NCI-H526 treated with DMSO at 0.1 percent for 48 hours (cell line): ENCODE data around the gene YJU2.

Source experiments
- DNase-seq: peaks from one replicate; lab custom pipeline; 2025; lab: John Stamatoyannopoulos, UW

YJU2 gene

DNA sequence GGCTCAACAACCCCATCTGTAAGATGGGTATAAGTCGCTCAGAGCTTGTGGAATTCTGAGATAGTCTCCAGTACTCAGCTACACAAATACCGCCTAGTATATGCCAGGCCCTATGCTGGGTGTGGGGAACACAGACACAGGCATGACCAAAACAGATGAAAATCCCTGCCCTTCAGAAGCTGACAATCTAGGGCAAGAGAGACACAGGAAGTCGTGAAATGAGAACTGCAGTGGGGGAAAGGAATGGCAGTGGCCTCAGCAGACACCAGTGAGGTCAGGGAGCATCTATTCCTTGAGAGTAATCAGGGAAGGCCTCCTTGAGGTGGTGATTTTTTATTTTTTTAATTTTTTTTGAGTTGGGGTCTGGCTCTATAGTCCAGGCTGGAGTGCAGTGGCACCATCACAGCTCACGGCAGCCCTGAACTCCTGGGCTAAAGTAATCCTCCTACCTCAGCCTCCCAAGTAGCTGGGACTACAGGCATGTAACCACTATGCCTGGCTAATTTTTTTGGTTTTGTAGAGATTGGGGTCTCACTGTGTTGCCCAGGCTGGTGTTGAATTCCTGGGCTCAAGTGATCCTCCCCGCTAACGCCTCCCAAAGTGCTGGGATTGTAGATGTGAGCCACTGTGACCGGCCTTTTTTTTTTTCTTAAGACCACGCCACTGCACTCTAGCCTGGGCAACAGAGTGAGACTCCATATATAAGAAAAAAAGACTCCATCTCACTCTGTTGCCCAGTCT, 52.1 kb downstream of the YJU2 start:
- DNase-seq = no peak

DNA sequence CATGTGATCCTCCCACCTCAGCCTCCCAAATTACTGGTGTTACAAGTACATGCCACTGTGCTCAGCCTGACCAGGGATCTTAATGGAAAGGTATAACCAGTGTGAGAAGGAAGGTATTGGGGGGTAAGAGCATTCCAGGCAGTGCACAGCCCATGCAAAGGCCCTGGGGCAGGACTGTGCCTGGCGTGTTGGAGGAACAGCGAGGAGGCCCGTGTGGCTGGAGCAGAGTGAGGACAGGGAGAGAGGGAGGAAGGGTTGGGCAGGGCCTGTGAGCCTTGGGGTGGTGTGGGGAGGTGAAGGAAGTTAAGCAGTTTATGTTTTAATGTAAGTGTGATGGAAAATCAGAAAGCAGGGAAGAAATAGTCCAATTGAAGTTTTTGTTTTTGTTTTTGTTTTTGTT, 53.7 kb downstream of the YJU2 start:
- no peak for DNase-seq

DNA sequence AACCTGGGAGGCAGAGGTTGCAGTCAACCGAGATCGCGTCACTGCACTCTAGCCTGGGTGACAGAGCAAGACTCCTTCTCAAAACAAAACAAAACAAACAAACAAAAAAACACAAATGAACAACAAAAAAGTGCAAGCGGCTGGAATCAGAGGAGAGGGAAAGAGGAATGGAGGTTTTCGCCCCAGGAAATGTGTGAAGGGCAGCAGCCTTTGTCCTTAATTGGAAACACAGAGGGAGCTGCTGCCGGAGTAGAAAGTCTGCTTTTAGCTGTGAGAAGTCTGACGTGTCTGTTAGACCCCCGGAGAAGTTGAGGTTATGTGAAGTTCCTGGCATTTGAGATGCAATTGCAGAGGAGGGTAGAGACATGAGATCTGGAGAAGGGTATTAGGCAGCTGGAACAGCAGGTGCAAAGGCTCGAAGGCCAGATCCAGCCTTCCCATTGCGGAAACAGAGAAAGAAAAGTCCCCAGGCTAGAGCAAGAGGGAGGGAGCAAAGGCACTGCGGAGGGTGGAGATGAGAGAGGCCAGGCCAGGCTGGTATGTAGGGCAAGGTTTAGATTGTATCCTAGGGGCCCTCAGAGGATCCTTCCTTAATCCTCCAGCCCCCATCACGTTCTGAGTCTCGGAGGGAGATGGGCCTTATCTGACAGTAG, 54.8 kb downstream of the YJU2 start:
- no peak for DNase-seq

DNA sequence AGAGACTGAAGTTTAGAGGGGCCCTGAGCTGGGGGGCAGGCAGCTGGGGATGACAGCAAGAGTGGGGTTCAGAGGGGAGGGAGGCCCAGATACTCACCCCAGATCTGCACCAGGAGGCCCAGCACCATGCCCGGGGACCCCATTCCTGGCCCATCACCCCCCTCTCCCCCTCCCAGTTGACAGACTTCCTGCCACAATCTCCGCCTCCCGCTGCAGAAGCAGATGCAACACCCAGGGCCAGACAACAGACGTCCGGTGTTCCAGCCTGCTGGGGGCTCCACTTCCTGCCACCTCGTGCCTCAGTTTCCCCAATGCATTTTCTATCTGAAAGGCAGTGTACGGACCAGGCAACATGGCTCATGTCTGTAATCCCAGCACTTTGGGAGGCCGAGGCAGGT, 55.4 kb downstream of the YJU2 start, which contains the start of gene TMIGD2:
Gene TMIGD2 (minus strand): TSS at position 147 of the 398 bp plus-strand sequence. CDS start 4 bp downstream, at position 143.
- DNase-seq = no peak

DNA sequence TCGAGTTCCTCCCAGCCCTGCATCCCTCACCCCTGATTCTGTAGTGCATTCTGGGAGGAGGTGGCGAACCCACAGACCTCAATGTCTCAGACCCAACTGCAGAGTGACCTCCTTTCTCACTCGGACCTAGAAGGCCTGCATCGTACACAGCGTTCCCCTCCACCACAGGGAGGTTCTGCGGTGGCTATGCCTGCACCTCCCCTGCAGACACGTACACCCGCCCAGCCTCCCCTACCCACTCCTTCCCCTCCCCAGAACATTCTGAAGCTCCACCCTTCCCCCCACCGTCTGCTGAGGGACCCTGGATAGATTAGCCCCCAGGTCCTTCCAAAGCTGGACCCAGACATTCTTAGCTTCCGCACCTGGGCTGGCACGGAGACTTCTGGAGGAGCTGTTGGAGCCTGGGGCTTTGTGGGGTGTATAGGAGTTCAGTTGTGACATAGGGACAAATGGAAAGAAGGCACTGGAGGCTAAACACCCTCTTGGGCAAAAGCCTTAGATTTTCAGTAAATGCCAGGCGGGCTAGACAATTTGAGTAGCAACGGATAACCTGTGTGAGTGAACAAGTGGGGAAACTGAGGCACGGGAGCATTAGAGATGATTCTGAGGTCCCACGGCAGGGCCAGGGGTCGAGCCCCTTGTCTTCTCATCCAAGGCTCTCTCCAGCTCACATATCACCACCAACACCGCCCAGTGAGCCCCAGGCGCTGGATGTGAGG, 57.1 kb downstream of the YJU2 start:
- DNase-seq = no peak

GRCh38 chr19:4304538-4305256, 57.8 kb downstream of the YJU2 start, which contains the start of gene FSD1:
Gene FSD1 (plus strand): TSS chr19:4304598. CDS start chr19:4304747, 149 bp downstream.
- DNase-seq = peak; percentile 28

DNA sequence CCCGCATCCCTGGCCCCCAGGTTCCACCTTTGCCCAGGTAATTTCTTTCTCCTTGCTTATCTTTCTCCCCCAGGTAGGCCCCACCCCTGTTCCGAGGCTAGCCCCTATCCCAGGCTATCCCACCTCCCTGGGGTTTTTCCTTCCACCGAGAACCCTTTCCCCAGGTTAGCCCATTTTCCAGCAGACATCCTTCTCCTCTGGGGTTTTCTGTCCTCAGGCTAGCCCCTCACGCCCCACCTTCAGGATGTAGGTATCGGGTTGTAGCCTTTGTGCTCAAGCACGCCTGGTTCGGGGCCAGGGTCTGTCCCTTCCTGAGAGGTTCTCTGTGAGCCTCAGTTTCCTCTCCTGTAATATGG, 58.4 kb downstream of the YJU2 start:
- DNase-seq = no peak

DNA sequence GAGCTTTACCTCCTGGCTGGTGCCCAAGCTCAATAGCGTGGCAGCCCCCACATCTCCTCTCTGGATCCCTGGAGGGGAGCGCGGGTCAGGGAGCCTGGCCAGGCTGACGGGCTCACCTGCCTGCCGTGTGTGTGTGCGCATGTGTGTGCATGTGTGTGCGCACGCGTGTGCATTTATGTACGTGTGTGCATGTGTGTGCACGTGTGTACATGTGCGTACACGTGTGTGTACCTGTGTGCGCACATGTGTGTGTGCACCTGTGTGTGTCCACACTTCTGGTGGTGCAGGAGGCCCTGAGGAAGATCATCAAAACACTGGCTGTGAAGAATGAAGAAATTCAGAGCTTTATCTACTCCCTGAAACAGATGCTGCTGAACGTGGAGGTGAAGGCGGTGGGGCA, 58.8 kb downstream of the YJU2 start:
- no peak for DNase-seq

GRCh38 chr19:4310247-4311121, 63.6 kb downstream of the YJU2 start:
- DNase-seq = no peak

- no peak for DNase-seq
These were observed 67.1 kb downstream of the YJU2 start for GRCh38 chr19:4313847-4314490.

DNA sequence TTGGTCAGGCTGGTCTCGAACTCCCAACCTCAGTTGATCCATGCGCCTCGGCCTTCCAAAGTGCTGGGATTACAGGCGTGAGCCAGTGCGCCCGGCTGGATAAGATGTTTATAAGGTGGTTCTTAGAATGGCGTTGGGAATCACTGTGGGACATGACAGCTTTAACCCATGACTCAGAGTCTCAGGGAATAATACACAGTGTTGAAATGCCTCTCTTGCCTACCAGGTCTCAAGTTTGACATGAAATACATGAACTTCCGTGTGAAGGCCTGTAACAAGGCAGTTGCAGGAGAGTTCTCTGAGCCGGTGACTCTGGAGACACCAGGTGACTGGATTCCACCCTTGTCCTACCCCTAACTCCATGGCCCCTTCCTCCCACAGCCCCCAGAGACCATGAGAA, 70.1 kb downstream of the YJU2 start:
- no peak for DNase-seq

DNA sequence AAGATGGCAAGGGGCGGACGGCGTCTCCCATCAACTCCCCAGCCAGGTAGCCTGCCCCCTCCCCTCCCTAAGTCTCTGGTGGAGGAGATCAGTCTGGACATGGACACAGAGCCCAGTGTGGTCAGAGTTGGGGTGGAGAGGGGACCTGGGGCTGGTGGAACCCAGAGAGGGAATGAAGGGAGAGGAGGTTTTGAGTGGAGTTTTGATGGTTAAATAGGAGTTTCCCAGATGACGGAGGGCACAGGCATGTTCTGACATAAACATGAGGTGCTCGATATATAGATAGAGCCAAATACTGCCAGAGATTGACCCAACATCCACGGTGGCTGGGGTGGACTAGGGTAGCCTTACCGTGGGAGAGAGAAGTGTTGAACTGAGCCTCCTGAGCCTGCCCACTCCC, 71.6 kb downstream of the YJU2 start:
- DNase-seq = no peak
